Stimulated activated CD8-positive, alpha-beta memory T cell treated with anti-CD3 and anti-CD28 coated beads, Interleukin-7, amount 100 ng/mL, for 24 hours (primary cell): Measurements from ENCODE around the gene NTM.

Experiments used
- DNase-seq: peaks from one replicate; pipeline ENCODE4 v3.0.0-alpha.2; 2020; ENCODE audit warnings: low read depth

NTM gene

GRCh38 chr11:131866535-131867400, 496.4 kb downstream of the NTM start:
- no peak for DNase-seq

- DNase-seq = no peak
Observed at GRCh38 chr11:131867457-131868257, 497.2 kb downstream of the NTM start.

DNA sequence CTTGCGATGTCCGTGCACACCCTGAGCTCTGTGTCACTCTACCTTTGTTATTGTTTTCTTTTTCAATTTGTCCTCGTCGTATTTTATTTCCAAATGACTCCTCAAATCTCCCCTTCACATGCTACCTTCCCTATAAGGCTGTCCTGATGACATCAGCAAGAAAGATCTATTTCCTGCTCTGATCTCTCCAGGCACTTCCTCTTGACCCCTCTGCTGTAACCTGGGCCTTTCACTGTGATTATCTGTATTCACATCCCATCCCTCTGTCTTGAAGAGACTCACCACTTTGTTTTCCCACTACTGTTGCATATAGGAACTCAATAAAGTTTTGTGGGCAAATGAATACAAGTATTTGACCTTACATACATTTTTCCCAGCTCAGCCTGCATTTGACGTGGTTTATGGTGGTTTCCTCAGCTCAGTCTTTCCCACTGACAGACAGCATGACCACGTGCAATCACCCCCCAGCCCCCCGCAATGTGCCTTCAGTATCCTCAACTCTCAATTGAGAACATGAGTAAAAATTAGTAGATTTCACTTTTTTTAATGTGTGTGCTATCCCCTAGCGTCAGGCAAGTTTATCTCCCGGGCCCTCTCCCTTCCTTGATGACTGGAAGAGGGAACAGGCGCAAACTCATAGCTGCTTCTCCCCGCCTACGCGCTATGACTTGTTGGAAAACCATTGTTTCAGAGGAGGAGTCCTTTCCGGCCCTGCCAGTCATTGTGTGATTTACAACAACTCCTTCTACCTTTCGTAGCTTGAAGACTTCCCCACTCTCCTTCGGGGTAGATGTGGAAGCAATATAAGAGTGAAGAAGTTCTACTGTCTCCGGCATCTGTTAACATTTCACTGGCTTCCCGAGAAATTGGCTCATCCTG, 498.5 kb downstream of the NTM start:
- no peak for DNase-seq

DNA sequence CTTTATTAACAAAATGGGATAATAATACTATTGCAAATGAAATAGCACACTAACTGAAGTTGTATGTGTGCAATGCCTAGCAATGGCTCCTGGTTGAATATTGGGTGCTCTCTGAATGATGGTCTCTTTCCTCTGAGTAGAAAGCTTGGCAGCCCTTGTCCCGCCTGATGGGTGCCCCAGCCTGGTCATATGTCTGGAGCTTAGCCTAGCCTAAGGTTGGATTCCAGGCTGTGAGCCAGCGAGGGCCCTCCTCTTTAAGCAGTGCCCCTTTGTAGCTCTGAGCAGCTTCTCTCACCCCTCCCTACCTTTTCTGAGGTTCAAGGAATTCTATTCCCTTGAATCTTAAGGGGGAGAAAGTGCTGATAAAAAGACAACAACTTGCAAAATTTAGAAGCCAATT, 499.9 kb downstream of the NTM start:
- DNase-seq = no peak

- DNase-seq = no peak
Observed at GRCh38 chr11:131871006-131871405, 500.6 kb downstream of the NTM start.

DNA sequence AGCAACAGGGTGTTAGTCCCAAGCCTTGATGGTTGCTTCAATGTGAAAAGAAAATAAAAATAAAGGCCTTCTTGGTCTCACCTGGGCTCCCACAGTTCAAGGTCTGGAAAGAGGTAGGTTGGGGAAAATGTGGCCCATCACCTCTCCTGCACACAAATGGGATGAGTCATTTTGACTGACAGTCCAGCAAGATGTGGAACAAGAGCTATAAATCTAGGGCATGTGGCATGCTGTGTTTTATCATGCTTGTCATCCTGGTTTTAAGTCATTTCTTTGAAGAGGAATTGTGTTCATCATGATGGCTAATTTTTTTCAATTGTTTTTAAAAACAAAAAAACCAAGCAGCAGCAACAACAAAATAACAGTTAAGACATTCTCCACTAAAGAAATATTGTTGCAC, 503.7 kb downstream of the NTM start:
- no peak for DNase-seq

GRCh38 chr11:131875611-131876010, 505.2 kb downstream of the NTM start:
- DNase-seq = no peak

GRCh38 chr11:131877246-131877942, 507.0 kb downstream of the NTM start:
- no peak for DNase-seq

DNA sequence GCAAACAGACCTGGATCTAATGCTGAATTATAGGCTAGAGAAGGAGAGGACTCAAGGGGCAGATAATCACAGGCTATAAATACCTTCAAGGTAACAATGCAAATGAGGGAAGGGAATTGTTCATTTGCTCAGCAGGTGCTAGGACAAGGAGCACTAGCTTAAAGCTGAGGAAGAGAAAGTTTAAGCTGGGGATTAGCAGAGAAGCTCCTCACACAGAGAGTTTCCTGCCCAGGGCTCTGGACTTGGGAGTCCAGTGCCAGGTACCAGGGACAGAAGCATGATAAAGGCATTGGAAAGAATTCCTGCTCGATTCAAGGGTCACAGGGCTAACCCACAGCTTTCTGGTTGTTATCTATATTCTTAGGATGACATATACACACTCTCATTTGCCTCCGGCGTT, 509.9 kb downstream of the NTM start:
- no peak for DNase-seq

DNA sequence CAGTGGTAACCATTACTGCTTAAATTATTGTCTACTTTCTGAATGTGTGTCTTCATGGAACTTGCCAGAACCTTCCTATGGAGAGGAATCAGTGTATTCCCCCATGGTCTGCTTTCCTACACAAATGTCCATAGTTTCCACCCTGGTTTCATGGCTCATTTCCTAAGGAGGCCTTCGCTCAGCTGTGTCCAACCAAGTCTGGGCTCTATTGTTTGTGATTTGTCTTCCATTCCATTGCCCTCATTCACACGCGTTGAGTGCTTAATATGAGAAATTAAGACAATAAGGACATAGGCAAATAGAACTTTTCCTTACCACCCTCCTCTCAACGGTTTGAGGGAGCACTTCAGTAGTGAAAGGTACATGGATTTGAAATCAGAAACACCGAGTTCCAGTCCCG, 510.6 kb downstream of the NTM start:
- no peak for DNase-seq

DNA sequence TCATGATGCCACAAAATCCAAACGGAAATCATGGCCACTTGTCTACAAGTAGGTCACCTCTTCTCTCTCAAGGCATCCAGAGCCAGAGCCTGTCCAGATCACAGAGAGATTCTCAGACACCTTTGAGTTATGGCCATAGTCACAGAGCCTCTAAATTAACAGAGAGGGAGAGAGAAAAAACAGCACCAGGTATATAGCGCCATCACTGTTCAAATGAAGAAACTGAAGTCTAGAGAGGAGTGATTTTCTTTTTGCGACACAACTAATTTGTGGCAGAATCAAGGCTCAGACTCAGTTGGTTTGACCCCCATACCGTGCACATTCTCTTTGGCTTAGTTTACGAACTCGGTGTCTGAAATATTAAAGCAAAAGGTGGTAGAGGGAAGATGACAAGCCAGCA, 512.9 kb downstream of the NTM start:
- no peak for DNase-seq

- DNase-seq = no peak
Observed at GRCh38 chr11:131884461-131885073, 514.2 kb downstream of the NTM start.

DNA sequence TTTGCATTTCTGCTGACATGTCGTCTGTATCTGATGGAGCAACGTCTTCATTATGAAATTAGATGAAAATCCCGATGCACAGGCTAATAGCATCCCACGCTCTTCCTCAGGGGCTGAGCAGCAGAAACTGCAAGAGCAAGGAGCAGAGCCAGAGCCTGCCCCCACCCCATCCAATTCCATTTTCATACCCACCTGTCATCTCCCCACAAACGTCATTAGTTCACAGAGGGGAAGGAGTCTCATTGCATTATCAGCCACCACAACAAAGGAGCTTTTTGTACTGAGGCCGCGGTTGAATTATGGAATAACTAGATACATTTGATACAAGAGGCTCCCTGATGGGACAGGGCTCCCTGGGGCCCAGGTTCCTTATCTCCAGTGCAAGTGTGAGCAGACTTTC, 515.0 kb downstream of the NTM start:
- no peak for DNase-seq

DNA sequence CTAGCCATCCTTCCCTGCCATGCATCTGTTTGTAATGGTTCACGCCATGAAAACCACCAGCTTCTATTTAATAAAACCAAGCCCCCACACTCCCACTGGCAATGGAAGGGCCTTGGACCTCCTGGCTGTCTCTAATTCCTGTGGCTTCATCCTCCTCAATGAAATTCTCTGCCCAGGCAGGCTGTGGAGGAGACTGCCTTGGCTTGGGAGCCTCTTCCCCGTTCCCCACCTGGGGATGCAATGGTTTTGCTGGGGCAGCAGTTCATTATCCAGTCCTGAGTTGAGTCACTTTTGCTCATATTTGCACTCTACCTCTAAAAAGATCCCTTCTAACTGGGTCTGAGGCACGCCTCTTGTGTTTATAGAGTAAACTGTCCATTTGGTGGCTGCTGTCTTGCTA, 515.8 kb downstream of the NTM start:
- DNase-seq = no peak

DNA sequence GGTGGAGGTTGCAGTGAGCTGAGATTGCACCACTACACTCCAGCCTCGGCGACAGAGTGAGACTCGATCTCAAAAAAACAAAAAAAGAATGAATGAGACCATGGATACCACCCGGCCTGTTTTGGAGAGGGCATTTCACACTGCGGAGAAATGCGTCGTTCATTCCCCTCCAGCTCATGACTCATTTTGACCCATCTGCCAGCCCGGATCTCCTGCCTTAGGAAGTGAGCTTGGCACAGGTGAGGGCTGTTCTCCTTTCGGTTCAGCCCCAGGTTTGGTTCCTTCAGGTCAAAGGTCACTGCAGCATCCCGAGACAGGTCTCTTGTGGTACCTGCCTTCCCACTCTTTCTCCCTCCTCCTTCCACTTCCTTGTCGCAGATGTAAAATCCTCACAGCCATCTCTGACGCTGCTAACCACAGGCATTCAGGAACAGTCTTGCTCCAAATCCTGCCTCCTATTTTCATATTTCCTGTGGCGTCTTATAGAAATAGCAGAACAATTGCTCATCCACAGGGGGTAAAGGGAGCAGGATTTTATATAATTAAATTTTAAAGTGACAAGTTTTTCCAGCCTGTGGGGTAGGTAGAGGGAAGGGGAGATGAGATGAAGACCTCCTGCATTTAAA, 517.9 kb downstream of the NTM start:
- DNase-seq = no peak

DNA sequence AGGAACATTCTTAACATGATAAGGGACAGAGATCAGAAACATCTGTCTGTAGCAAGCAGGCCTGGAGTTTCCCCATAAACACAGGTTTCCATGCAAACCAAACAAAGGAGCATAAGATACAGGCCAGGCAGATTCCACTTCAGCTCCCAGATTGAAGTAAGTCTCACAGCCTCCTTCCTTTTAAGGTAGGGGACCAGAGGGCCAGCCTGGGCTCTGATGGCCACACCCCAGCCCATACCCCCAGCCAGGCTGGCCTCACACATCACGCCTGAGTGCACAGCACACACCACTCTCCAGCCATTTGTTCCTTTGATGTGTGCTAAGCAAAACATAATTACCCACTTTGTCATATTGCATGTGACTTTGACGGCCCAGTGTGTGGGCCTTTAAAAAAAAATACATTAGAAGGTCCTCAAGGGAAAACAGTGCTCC, 518.7 kb downstream of the NTM start:
- no peak for DNase-seq

GRCh38 chr11:131889760-131890581, 519.6 kb downstream of the NTM start:
- no peak for DNase-seq

DNA sequence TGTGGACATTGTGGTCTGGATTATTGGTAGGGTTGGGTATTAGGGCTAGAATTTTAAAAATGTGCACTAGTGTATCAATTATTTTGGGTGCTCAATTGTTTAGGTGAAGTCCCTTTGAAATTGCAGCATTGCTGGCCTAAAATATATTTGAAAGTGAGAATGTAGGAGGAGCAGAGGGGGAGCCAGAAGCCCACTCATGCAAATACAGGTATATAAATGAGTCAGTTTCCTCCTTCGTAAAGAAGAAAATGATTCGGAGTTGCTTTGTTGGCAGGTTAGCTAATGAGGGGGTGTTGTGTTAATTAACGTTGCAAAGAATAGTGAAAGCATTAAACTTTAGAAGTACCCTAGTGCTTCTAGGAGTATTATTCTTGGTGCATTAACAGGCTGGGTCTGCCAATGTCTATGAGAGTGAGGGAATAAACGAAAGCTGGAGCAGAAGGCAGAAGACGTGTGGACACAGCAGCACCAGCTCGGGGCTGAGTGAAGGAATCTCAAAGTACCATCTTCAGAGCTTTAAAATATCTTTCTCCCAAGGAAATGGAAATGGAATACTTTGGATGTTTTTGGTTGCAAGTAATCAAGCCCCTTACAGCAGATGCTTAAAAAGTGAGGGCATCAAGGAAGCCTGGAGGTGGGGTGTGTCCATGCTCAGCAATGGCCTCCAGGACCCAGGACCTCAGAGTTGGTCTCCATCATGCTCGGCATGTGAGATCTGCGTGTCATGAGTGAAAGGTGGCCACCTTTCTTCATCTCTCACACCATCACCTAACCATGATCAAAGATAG, 522.9 kb downstream of the NTM start:
- no peak for DNase-seq

DNA sequence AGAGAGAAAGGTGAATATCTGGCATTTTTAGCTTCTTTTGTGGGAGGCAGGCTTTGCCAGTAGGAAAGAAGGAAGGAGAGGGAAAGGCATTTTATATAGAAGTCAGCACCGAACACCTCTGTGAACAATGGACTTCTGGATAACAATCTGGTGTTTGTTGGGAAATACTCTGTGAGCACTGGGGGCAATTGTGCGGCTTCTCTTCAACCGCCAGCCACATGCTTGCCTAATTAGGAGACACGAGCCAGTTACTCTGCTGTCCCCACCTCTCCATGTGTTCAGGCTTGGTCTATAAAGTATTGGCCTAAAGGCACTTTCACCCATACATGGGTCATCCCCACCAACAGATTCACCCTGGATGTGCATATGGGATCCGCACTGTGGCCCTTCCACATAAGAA, 523.6 kb downstream of the NTM start:
- DNase-seq = no peak
